Measurements from ENCODE around the gene EIPR1. TPM values are rescaled to one million over a fixed set of nuclear protein-coding genes. Genes with fewer than 3 reads are reported as not detected.

The EIPR1 gene
- total and polyA plus RNA-seq, 2 donors (not counting 3 experiments of a cell fraction or from before 2014, with no cell fraction given), result 30.8 to 57.3 TPM

- Histone ChIP-seq H3K4me1 (ENCODE audit: control insufficient read depth, extremely low read depth, insufficient read depth, low read length) (no peaks in the 10 kb centered on the region), H3K4me2 (ENCODE audit: insufficient read depth, low read length) (no peak overlapping the region), H4K20me1 (replicated peaks; ENCODE audit: control insufficient read depth, extremely low read depth, insufficient read depth, low read length) (no peaks in the 10 kb centered on the region), H3K9me1 (replicated peaks; ENCODE audit: control insufficient read depth, extremely low read depth, insufficient read depth, low read length) (no peaks in the 10 kb centered on the region), H3K79me2 (ENCODE audit: control insufficient read depth, insufficient read depth, low read length) (no peaks in the 10 kb centered on the region), H3K27me3 (ENCODE audit: control insufficient read depth in 2 of 2, insufficient read depth in 2 of 2, low read length in 2 of 2) (no peaks in the 10 kb centered on the region), H3K36me3 (ENCODE audit: control insufficient read depth in 2 of 2, extremely low read depth in 1 of 2, insufficient read depth in 2 of 2, low read length in 2 of 2) (no peaks in the 10 kb centered on the region), H3K9ac (replicated peaks; ENCODE audit: extremely low read depth, insufficient read depth, low read length) (no peak overlapping the region), H3K9me3 (replicated peaks; ENCODE audit: control insufficient read depth, insufficient read depth, low read length) (no peaks in the 10 kb centered on the region), H3K27ac (ENCODE audit: insufficient read depth, low read depth, low read length) (no peak overlapping the region), H2AFZ (ENCODE audit: low read depth, low read length) (no peak overlapping the region), H3K4me3 (replicated peaks in 1 of 3; ENCODE audit: insufficient read depth in 1 of 3, low read depth in 1 of 3, low read length in 3 of 3) (no peak overlapping the region)
- TF ChIP-seq GATA2 (IDR thresholded peaks at IDR 0.05; ENCODE audit: insufficient read depth, insufficient read length, low read depth, low read length) (no peak), MAX (IDR thresholded peaks at IDR 0.05; ENCODE audit: insufficient read depth, insufficient read length) (no peak), CTCF (IDR thresholded peaks at IDR 0.05; ENCODE audit: extremely low read depth in 1 of 2, insufficient read depth in 1 of 2, low read depth in 1 of 2, low read length in 2 of 2) (no peak), JUN (IDR thresholded peaks at IDR 0.05; ENCODE audit: borderline replicate concordance, insufficient read depth, insufficient read length, low read depth) (no peak), POLR2A (IDR thresholded peaks at IDR 0.05; ENCODE audit: low read depth, low read length) (no peak), EZH2 (IDR thresholded peaks at IDR 0.05; ENCODE audit: borderline replicate concordance, low read depth, low read length, severe bottlenecking) (no peak), MYC (IDR thresholded peaks at IDR 0.05; ENCODE audit: low read depth, low read length) (no peak), POLR2AphosphoS5 (IDR thresholded peaks at IDR 0.05; ENCODE audit: insufficient read depth, low read depth, low read length) (no peak), FOS (IDR thresholded peaks at IDR 0.05; ENCODE audit: borderline replicate concordance, insufficient read depth, low read length) (no peak)
- BruUV-seq (replicated peaks), result no TSS peak
- DNase-seq (ENCODE audit: low read depth, low spot score), result no peak
- dilution Hi-C loops (cut with MboI; ENCODE audit: extremely low pct_ligation_motif_present, low sequenced_read_pairs) (no loop called here), intact Hi-C loops (cut with micrococcal nuclease) (no loop called here)
- ChIA-PET POLR2A (no interaction called here), CTCF (no interaction called here)
- FAIRE-seq, result no peak
These were observed 125.7 kb downstream of the EIPR1 start for GRCh38 chr2:3251946-3252345.
